Daoy (cell line): Measurements from ENCODE around the gene PACSIN2. TPM values are rescaled to one million over a fixed set of nuclear protein-coding genes. Genes with fewer than 3 reads are reported as not detected.

Source experiments
- DNase-seq: peaks from one replicate; pipeline ENCODE4 v3.0.0-alpha.2; 2015; ENCODE audit warnings: low read depth
- total RNA-seq: library from RNA; depleted of rRNA; stranded (reverse); fragments of >200 nt; shearing (Covaris generic); gene quantifications from 2 replicates; pipeline ENCODE4 v1.2.3, GENCODE V29; 2014; rRNA removed

Gene PACSIN2
- total RNA-seq, 1 experiment from 2014 or later, result 47.0 TPM

DNA sequence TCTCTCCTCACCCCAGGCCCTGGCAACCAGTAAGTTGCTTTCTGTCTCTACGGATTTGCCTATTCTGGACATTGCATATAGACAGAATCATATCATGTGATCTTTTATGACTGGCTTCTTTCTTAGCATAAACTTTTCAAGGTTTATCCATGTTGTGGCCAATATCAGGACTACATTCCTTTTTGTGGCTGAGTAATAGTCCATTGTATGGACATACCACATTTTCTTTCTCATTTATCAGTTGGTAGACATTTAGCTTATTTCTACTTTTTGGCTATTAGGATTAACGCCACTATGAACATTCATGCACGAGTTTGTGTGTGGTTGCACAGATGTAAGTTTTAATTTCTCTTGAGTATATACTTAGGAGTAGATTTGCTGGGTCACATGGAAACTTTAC, 193.6 kb downstream of the PACSIN2 start:
- no peak for DNase-seq

DNA sequence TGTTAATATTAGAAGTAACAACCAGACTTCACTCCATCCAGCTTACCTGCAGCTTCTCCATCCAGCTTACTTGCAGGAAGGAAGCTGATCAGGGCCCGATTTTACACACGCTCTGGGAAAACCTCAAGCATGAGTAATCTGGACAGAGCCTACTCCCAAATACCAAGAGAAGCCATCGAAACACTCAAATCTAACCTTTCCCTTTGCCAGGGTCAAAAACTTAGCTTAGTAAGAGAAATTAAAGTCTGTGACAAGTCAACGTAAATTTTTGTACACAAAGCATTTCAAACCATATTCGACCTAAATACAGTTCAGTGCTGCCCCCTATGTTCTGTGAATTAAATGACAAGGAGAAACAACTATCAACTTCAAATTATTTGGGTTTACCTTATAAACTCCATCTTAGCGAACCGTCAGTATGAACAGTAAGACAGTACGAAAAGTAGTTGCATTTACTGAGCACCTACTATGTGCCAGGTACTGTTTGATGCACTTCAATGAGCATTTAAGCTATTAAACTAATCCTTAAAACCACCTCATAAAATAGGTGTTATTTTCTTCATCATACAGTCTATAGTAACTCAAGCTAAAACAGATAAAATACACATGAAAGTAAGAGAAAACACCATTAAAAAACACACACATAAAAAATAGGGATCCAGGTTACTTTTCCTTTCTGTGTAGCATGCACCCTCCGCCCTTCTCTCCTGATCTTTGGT, 194.7 kb downstream of the PACSIN2 start:
- DNase-seq, result peak; percentile 33

Other genes with a start within 250 kb of the PACSIN2 start
- 31.3 and 40.2 TPM in 2 replicates for gene ARFGAP3, start 157.9 kb downstream of the PACSIN2 start, total RNA-seq
- 9.6 and 15.1 TPM in 2 replicates for gene TTLL1, start 74.2 kb upstream of the PACSIN2 start, total RNA-seq
- gene BIK, start 95.6 kb upstream of the PACSIN2 start, total RNA-seq, result 11.5 and 14.4 TPM in 2 replicates
- 20.2 and 30.6 TPM in 2 replicates for gene MCAT, start 128.2 kb upstream of the PACSIN2 start, total RNA-seq
- gene TSPO, start 136.4 kb upstream of the PACSIN2 start, total RNA-seq, result 178 and 230 TPM in 2 replicates
- gene TTLL12, start 172.0 kb upstream of the PACSIN2 start, total RNA-seq, result 49.1 and 61.1 TPM in 2 replicates